Ovary (tissue), 3 donors: Measurements from ENCODE around the gene TMEM269.

ENCODE experiments used
- CTCF ChIP-seq, 3 donors: fragments of 450-650 bp in 2 of 3; fragments of 200-600 bp in 1 of 3; IDR thresholded peaks; one replicate each; pipeline versions ENCODE4 v1.5.1 to v1.8.0; 2016 to 2022; ENCODE audit warnings: antibody characterized with exemption in 3 of 3, mild to moderate bottlenecking in 1 of 3
- POLR2A ChIP-seq: fragments of 450-650 bp; IDR thresholded peaks from one replicate; pipeline ENCODE4 v1.6.1; 2017; ENCODE audit warnings: antibody characterized with exemption, mild to moderate bottlenecking, moderate library complexity
- donor health status: DM: no; HTN: no; CAD: no.

- no peak for TF ChIP-seq CTCF (IDR thresholded peaks at IDR 0.05)
- TF ChIP-seq POLR2A, result no peak
Observed at GRCh38 chr1:42747125-42747524, 37.7 kb upstream of the TMEM269 start.
